GM18526 (cell line): ENCODE measurements around the gene AAR2.

Experiments used
- POLR2A ChIP-seq: IDR thresholded peaks from 3 replicates; pipeline ENCODE4 v1.6.1; 2011; ENCODE audit not compliant: insufficient read length; ENCODE audit errors: extremely low read depth

Gene AAR2

DNA sequence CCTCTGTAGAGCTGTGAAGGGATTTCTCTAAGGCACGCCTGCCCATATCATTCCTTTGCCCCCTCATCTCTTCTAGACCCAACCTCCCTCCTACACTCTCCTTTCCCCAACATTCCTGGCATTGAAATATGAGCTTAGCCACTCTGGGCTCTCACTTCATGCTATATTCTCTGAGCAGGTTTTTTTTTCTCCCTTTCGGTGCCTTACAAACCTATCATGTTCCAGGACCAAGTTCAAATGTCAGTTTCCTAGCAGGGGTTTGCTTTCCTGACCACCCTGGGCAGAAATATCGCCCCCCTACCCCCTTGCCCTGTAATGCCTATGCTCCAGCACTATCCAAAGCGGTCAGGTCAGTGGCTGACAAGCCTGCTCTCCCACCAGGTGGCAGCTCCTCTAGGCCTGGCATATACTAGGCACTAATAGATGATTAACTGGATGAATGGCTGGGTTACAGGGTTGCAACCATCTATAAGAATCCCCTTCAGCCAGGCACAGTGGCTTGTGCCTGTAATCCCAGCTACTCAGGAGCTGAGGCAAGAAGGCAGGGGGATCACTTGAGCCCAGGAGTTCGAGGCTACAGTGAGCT is 25.7 kb upstream of the AAR2 start:
- no peak for TF ChIP-seq POLR2A

DNA sequence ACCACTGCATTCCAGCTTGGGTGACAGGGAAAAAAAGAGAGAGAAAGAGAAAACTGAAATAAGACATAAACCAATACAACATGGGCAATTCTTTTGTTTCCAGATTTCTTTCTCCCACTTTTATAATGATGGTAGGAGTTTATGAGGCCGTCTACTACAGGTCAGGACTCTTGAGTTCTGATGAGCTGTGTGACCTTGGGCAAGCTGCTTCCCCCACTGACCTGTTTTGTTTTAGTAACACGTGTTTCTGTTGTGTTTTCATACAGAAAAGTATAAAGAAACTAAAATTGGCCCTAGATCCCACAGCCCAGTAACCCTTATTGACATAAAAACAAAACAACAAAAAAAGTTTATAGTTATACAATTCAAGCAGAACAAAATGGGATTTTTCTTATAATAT is 22.9 kb upstream of the AAR2 start:
- no peak for TF ChIP-seq POLR2A

DNA sequence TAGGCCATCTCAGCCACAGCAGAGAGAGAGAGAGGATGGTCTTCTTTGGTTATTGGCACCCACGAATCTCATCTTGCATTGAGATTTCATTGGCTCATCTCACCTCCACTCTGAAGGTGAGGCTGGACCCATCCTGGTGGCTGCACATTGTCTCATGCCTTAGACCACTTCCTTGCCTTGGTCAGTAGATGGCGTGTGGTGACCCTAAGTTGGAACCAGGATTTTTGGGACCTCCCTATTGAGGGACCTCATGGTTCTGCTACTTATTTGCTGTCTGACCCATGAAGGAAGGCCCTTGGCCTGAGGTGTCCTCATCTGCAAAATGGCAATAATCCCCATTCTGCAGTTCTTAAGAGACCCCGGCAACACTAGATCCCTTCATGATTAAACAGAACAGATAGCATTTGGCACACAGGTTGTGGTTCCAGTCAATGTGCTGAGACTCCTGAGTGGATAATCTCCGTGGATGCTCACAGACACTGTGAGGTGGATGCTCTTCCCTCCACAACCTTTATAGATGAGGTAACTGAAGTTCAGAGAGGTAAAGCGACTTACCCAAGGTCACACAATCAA is 21.5 kb upstream of the AAR2 start:
- no peak for TF ChIP-seq POLR2A

DNA sequence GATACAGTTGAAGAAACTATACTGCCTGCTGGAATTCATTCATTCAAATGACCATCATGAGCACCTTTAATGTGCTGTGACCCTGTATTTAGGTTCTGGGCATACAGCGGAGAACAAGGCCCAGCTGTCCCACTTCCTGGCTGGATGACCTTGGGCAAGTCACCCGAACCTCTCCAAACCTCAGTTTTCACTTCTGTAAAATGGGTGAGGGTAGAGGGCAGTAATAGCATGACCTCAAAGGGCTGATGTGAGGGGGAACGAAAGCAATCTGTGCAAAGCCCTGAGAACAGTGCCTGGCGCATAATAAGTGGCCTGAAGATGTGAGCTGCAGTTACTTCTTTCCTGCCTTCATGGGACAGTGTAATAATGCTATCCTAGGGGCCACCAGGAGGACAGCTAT is 20.5 kb upstream of the AAR2 start:
- TF ChIP-seq POLR2A = no peak

DNA sequence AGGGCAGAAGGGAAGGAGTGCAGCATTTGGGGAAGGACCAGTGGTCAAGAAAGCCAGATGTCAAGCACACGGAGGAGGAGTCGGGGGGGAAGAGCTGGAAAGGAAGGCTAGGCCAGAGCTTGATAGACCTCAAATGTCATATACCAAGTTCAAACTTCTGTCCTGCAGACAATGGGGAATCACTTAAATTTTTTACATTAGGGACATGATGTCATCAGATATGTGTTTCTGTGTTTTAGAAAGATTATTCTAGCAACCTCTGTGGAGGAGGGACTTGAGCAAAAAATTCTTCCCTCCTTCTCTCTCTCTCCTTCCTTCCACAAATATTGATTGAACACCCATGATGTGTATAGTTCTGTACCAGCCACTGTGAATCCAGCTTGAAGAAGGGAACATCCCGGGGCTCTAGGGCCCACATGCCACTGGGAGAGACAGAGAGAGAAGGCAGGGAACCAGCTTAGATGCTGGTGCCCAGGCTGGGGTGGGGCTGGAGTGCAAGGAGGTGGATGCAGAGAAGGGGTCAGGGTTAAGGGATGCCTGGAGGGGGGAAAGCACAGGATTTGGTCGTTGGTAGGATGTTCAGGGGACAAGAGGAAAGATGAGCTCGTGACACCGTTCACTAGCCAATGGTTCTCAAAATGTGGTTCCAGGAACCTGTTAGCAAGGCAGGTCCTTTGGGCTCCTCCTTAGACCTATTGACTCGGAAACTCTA is 19.8 kb upstream of the AAR2 start:
- no peak for TF ChIP-seq POLR2A

DNA sequence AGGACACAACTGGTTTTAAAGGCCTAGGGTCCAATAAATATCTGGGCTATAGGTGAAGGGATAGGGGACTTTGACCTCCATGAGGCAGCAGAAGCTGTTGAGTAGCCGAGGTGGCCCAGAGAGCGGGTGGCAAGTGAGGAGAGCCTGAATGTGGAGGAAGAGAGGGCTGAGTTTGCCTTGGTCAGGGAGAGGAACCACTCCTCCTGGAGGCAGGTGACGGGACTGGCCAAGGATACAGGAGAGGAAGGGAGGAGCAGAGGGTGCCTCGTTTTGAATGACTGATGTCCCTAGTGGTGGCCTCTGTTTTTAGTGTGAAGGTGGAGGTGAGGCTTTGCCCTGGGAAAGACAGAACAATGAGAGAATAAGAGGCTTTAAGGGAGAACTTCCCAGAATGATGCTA is 19.1 kb upstream of the AAR2 start:
- no peak for TF ChIP-seq POLR2A

DNA sequence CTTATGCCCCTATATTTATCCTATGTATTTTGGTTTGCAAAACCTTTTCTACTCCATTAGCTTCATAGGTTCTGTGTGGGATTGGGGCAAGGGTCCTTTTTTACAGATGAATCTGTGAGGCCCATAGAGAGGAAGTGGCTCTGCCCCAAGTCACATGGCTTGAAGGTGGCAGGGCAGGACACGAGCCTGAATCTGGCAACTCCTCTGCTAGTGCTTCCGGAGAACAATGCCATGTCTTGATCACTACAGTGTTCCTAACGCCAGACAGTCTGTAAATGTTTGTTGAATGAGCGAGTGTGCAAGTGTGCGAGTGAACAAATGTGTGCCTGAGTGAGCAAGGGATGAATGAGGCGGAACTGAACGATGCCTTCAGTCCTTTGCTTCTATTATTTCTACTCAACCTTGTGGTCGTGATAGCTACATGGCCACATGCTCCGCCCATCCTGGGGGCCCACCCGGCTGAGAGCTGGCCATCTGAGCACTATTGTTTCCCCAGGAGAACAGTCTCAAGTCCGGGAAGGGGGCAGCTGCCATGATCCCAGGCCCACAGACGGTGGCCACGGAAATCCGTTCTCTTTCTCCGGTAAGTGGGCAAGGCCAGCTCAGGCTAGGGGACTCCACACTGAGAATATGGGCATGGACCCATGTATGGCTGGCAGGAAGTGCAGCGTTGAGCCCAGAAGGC is 17.8 kb upstream of the AAR2 start:
- no peak for TF ChIP-seq POLR2A

DNA sequence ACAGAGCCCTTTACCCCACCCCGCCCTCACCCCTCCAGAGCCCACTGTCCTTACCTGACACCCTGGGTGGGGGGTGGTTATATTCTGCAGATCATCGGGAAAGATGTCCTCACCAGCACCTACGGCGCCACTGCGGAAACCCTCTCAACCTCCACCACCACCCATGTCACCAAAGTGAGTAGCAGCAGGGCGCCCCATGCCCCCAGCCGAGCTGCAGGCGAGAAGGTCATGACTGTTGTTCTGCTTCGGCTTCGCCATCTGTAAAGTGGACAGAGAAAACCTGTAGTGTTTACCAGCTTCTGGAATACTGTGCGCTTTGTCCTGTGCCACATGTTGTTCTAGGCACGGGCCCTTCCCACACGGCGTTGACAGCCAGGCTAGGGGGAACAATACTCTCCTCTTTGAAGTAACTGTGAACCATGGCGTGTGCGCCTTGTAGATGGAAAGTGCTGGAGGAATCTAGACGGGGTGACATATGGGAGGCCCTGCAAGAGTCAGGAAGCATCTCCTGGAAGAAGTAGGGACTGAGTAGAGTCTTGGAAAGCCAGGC is 16.5 kb upstream of the AAR2 start:
- TF ChIP-seq POLR2A = no peak

DNA sequence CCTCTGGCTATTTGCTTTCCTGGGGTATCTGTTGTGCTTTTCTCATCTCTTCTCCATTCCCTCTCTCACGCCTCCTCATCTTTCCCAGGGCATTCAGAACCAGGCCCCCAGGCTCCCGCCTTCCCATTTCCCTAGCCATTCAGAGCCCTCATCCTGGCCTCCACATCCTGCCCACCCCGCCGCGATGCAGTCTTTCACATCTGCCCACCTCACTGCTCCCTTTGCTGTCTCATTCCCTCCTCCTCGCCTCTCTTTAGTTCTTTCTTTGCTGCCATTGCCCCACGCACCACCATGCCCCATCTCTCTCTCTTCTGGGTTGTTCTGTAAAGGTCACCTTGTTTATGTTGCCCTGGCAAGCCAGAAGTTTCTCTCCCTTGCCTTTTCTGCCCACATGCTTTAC is 10.6 kb upstream of the AAR2 start:
- TF ChIP-seq POLR2A = no peak

DNA sequence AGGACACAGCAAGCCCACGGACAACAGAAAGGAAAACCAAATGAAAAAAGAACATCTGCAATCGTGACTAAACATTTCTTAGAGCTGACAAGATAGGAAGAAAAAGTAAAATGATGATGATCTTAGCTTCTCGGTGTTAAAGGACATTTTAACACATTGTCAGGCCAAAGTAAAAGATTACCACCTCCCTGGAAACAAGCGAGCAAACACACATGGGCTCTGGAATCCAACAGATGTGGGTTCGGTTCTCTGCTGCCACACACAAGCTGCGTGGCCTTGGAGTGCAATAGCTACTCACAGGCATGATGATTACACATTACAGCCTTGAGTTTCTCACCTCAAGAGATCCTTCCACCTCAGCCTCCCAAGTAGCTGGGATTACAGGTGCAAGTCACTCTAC is 7.5 kb upstream of the AAR2 start:
- no peak for TF ChIP-seq POLR2A

DNA sequence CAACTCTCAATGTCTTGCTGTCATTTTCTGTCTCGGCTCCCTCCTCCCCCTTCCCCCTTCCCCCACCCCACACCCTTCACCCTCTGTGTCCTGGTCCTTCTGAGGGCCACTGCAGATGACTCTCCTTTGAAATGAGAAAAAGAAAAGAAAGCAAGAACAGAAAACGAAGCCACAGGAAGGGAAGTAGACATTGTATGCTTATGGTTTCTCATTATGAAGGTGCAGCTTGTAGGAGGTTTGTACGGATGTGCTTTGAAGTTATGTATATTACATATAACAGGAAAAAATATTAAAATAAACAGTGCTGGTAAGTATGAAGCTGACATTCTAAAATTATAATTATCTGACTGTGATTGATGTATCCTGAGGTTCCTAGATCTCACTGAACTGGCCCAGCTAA is 6.3 kb upstream of the AAR2 start:
- no peak for TF ChIP-seq POLR2A

DNA sequence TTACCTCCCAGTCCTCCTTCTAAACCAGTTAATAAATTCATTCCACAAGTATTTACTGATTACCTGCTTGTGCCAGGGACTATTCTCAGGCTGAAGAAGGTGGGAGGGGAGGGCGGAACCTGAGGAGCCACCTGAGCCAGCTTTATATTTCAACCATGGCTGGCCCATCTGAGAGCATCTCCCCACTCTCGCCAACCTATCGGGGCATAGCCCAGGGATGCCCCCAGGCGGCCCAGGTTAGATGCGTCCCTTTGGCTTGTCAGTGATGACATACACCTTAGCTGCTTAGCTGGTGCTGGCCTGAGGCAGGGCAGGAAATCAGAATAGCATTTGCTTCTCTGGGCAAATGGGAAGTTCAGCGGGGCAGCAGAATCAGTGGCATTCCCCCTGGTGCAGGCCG is 4.9 kb upstream of the AAR2 start:
- no peak for TF ChIP-seq POLR2A

DNA sequence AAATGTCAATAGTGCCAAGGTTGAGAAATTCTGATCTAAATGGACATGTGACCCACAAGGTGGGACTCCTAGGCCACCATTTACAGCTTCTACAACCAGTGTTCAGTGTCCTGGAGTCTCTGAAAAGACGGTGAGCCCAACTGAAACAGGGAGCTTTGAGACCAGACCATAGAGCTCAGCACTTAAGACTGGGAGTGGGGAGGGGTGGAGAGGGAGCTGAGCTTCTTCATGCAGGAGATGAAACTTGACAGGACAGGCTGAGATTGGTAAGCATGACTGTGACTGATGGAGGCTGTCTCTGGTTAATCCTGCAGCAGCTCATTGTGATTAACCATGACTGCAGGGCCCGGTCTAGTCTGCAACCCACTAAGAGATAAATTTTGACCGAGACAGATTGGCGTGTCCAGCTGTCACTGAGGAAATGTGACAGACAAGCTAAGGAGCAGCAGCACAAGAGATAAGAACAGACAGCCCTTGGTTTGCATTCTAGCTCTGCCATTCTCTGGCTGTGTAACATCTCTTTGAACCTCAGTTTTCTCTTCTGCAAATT is 1.4 kb upstream of the AAR2 start:
- TF ChIP-seq POLR2A = no peak

DNA sequence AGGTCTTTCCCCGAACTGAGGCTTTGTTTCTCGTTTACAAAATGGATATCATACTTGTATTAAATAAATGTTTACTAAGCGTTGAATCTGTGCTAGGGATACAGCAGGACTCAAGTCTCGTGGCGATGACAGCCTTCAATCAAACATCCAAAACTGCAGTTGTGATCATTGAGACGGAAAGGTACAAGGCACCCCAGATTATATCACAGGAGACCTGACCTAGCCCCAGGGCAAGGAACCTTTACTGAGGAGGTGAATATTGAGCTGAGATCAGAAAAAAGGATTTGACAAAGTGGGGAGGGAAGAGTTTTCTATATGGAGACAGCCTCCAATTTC is 476 bp downstream of the AAR2 start:
- no peak for TF ChIP-seq POLR2A

DNA sequence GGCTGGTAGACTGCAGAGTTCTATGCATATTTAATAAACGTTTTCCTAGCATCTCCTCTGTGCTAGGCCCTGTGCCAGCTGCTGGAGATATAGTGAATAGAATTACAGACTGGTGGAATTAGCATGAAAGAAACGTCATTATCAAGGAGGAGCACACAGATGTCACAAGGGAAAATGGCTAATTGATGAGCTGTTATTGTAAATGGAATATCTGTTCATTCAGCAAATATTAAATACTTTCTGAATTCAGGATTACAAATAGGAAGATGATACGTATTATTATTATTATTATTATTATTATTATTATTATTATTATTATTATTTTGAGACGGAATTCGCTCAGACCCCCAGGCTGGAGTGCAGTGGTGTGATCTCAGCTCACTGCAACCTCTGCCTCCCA is 1.2 kb downstream of the AAR2 start:
- TF ChIP-seq POLR2A = no peak

DNA sequence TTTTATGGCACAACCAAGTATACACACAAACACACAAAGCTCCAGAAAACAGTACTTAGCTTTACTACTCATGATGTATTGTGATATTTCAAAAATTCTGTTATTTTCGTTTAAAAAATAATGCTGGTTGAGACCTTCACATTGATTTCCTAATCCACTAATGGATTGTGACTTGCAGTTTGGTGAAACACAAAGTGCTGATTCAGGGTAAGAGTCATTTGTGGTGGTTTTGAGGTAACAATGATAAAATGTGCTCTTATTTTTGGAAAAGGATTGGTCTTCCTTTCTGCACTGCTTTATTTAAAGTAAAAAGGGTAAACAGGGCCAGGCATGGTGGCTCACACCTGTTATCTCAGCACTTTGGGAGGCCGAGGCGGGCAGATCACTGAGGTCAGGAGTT is 1.9 kb downstream of the AAR2 start:
- TF ChIP-seq POLR2A = no peak
